ENCODE measurements around the gene AATF. TPM values are rescaled to one million over a fixed set of nuclear protein-coding genes. Genes with fewer than 3 reads are reported as not detected.

The AATF gene
- total RNA-seq, 1 experiment from 2014 or later: 61.0 TPM

- H3K4me3 Mint-ChIP-seq: 0 out of 2 replicates have a peak overlapping the region, but pooled peaks have one; percentile 9
- peak overlapping the region; percentile 95 for H3K27ac Mint-ChIP-seq
- H3K27me3 Mint-ChIP-seq (ENCODE audit: low read depth): peaks cover 8% of the 10 kb centered on the region; the same call in 1 of the 2 replicates
- peaks cover 54% of the 10 kb centered on the region for H3K4me1 Mint-ChIP-seq
- ATAC-seq: peak; percentile 20; the same call in 1 of the 2 replicates
- POLR2A ChIA-PET: no interaction called here
- no peak for DNase-seq (ENCODE audit: low spot score)
- no peaks in the 10 kb centered on the region for H3K9me3 Mint-ChIP-seq
- CTCF ChIA-PET: interaction anchor here (1.1 to 1.7 kb wide), 5 partner anchors 14 to 106 kb away, joined by 3 to 10 read pairs (median 4); no protein-coding TSS in a partner anchor
- TF ChIP-seq ZNF532 (CRISPR knock-in tag; IDR thresholded peaks at IDR 0.05; ENCODE audit: borderline replicate concordance) (no peak), MAX (CRISPR knock-in tag; IDR thresholded peaks at IDR 0.05) (no peak), AFF4 (CRISPR knock-in tag; IDR thresholded peaks at IDR 0.05; ENCODE audit: borderline replicate concordance) (no peak), RORB (CRISPR knock-in tag; IDR thresholded peaks at IDR 0.05) (no peak), IRF1 (CRISPR knock-in tag; IDR thresholded peaks at IDR 0.05) (no peak), KAT7 (CRISPR knock-in tag; IDR thresholded peaks at IDR 0.05; ENCODE audit: borderline replicate concordance) (no peak), IRF2 (CRISPR knock-in tag; IDR thresholded peaks at IDR 0.05; ENCODE audit: borderline replicate concordance, low read depth) (no peak), ETV6 (CRISPR knock-in tag; IDR thresholded peaks at IDR 0.05) (no peak), CREM (CRISPR knock-in tag; IDR thresholded peaks at IDR 0.05) (no peak), NFYB (CRISPR knock-in tag; conservative IDR thresholded peaks at IDR 0.05; ENCODE audit: low read depth) (no peak), NR3C1 (CRISPR knock-in tag; conservative IDR thresholded peaks at IDR 0.05; ENCODE audit: low read depth) (no peak), NFE2L1 (CRISPR knock-in tag; IDR thresholded peaks at IDR 0.05) (no peak), GABPB1 (CRISPR knock-in tag; IDR thresholded peaks at IDR 0.05) (no peak), SMAD3 (CRISPR knock-in tag; IDR thresholded peaks at IDR 0.05; ENCODE audit: borderline replicate concordance) (no peak), MYBL2 (CRISPR knock-in tag; IDR thresholded peaks at IDR 0.05) (no peak), JUN (CRISPR knock-in tag; IDR thresholded peaks at IDR 0.05) (no peak), SMAD4 (CRISPR knock-in tag; IDR thresholded peaks at IDR 0.05) (no peak)
- H3K36me3 Mint-ChIP-seq: peaks cover 2% of the 10 kb centered on the region; the same call in 1 of the 2 replicates
These were observed 119.5 kb downstream of the AATF start for GRCh38 chr17:37068266-37068665.

- H3K4me3 Mint-ChIP-seq: no peak overlapping the region
- POLR2A ChIA-PET: no interaction called here
- H3K4me1 Mint-ChIP-seq: peaks cover 50% of the 10 kb centered on the region
- CTCF ChIA-PET: interaction anchor here (0.5 to 1.0 kb wide), 2 partner anchors 12 kb away, joined by 3 to 6 read pairs; no protein-coding TSS in a partner anchor
- H3K9me3 Mint-ChIP-seq: no peaks in the 10 kb centered on the region
- ATAC-seq: no peak
- no peak overlapping the region; the same call in 1 of the 2 replicates for H3K27ac Mint-ChIP-seq
- peaks cover 8% of the 10 kb centered on the region; the same call in 1 of the 2 replicates for H3K27me3 Mint-ChIP-seq (ENCODE audit: low read depth)
- DNase-seq (ENCODE audit: low spot score): no peak
- peaks cover 2% of the 10 kb centered on the region; the same call in 1 of the 2 replicates for H3K36me3 Mint-ChIP-seq
- TF ChIP-seq CDX4 (CRISPR knock-in tag; IDR thresholded peaks at IDR 0.05; ENCODE audit: borderline replicate concordance) (no peak), IRF1 (CRISPR knock-in tag; IDR thresholded peaks at IDR 0.05) (no peak), NFE2L1 (CRISPR knock-in tag; IDR thresholded peaks at IDR 0.05) (no peak), SMAD4 (CRISPR knock-in tag; IDR thresholded peaks at IDR 0.05) (no peak), ZNF396 (CRISPR knock-in tag; IDR thresholded peaks at IDR 0.05; ENCODE audit: borderline replicate concordance) (no peak), FOXP4 (CRISPR knock-in tag; IDR thresholded peaks at IDR 0.05) (no peak), ZNF317 (CRISPR knock-in tag; IDR thresholded peaks at IDR 0.05; ENCODE audit: borderline replicate concordance, low read depth) (no peak), NR2C2 (CRISPR knock-in tag; IDR thresholded peaks at IDR 0.05) (no peak)
These were observed 120.3 kb downstream of the AATF start for GRCh38 chr17:37069087-37069486.

Data from WTC11 (cell line).